NCI-H2081 (cell line): ENCODE measurements around the gene EVA1B.
A peak's percentile ranks its signal among the peaks of the same experiment; 100 is the strongest.

Experiments used
- DNase-seq, 2 experiments: peaks; one replicate each; lab custom pipeline; 2025; lab: John Stamatoyannopoulos, UW

EVA1B gene

DNA sequence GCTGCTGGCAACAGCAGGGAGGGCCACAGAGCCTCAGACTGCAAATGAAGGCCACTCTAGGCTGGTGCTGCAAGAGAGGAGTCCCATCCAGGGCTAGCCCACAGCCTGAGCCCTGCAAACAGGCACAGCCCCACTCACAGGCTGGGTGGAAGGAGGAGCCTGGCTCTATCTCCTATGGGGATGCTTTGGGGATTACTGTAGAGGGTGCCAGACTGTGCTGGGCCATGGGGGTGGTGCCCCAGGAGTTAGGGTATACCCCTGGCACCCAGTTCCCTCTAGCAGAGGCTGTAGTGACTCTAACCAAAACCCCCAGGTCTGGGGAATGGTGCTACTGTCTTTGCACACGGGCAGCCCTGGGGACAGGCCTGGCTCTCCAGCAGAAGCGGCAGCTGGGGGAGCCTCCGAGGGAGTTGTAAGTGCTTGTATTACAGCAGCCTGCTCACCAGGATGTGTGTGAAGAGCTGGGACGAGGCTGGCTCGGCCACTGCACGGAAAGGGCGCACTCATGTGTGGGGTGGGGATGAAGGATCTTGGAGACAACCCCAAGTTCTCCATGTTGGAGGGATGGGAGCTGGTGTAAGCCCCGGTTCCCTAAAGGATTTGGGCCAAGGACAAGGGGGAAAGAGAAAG, 23.4 kb upstream of the EVA1B start:
- no peak for DNase-seq

DNA sequence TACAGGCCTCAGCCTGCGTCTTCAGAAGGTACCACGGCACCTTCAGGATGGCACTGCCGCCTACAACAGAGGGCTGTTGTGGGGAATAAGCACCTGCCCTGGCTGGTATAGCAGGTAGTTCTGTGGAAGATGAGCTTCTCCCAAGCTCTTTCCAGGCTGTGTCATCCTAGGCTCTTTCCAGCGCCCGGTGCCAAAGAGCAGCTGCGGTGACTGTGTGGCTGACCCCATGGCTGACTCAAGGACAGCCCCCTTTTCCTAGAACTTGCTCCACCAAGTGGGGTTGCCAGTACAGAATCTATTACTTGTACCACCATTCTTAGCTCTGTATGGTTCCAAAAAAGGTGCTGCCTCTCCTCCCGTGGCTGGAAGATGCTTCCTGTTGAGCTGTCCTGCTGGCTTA, 21.9 kb upstream of the EVA1B start:
- DNase-seq, result no peak

DNA sequence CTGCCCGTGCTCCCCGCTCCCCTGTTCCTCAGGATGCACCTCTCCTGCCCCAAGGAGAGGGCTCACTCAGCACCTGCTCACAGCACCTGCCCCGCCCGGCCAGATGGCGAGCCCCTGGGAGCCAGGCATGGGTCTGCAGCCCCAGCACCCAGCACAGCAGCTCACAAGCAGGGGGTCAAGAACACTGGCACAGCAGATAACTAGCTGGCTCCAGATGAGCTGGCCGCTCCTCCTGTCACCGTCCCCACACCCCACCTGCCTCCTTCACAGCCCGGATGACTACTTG, 20.9 kb upstream of the EVA1B start:
- no peak for DNase-seq

DNA sequence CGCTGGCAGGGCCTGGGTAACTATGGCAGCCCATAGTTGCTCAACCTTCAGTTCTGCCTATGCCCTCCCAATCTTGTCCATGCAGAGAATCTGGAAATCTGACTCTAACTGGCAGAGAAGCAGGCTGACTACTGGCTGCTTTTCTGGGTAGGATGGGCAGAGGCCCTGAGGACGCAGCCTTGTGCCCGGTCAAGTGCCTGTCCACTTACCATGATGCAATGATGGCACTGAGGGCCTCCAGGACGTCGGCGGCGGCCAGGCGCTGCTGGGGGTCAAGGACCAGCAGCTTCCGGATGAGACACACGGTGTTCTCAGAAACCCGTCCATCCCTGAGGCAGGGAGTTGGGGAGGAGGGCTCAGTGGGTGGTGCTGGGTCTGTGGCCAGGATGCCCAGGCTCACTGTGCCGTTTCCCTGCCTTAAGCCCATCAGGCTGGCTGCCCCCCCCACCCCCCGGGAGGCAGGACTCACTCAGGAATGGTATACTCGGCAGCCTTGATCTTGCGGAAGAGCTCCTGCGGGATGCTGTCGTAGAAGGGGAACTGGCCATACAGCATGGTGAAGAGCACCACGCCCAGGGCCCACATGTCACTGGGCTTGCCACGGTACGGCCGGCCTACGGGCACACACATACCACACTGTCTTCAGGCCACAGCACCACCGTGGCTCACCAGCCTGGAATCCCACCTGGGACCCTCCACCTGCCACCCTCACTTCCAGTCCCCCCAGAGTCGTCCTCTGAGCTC, 20.4 kb upstream of the EVA1B start:
- no peak for DNase-seq

DNA sequence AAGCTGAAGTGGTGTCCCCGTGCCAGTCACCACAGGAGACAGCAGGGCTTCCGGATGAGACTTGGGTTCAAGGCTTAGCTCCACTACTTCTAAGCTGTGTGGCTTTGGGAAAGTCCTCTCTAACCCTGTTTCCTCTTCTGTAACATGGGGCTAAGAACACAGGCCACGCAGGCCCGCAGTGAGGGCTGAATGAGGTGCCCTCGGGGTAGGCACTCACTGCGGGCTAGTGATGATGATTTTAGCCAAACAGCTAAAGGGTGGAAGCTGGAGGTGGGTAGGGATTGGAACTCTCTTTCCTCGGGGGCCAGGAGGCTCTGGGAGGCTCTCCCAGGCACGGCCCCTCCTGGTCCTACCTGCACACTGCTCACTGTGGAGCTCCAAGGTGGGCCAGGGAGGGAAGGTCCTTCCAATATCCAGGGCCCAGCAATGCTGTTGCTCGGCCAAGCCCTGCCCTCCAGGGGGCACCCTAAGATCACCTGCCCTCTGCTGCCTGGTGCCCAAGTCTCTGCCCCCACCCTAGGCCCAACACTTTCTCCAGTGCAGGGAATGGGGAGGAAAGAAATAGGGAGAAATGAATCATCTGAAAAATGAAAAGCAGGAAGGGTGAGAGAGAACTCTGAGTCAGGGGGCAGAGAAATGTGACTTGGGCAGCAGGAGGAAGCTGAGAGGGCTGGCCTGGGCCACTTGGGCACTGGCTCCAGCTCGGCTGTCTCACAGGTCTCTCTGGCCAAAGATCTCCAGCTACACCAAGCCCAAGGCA, 19.2 kb upstream of the EVA1B start:
- peak in 1 of 2 experiments; percentile 17 for DNase-seq

DNA sequence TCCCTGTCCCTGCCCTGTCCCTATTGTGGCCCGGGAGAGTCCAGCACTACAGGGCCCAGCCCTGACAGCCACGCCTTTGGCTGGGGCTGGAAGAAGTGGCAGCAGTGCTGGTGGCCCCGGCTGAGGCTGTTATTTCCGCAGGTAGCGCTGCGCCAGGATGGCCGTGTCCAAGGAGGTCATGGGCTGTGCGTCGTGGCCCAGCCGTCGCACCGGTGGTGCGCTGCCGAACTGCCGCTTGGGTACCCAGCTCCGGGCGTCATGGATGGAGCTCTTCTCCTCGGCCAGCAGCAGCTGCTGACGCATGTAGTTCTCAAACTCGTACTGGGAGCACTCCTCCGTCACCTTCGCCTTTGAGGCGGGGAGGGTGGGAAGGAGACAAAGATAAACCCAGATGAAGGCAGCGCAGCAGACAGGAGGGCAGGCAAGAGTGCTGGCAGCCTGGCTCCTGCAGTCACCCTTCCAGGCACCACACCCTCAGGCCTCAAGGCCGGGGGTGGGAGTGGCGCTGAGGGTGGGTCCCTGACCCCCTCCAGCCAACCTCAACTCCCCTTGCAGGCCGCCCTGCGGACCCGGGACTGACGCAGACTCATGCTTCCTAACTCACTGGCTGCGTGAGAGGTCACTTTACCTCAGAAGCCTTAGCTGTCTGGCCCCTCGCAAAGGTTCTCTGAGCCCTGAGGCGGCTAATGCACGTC, 18.3 kb upstream of the EVA1B start:
- no peak for DNase-seq

DNA sequence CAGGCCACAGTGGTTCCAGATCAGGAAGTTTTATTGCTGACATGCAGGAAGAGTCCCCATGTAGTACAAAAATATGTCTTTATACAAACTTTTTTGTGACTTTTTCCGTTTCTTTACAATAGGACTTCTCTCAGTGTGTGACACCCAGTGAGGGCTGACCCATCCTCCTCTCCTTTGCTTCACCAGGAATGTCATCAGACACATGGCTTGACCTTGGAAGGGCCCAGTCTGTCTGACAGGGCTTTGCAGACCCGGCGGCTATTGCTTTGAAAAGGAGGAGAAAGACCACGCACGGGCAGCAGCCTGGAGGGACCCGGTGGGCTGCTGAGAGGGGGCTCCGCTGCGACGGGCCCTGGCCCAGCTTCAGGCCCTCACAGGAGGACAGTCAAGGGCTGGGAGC, 16.2 kb upstream of the EVA1B start:
- DNase-seq, result no peak

DNA sequence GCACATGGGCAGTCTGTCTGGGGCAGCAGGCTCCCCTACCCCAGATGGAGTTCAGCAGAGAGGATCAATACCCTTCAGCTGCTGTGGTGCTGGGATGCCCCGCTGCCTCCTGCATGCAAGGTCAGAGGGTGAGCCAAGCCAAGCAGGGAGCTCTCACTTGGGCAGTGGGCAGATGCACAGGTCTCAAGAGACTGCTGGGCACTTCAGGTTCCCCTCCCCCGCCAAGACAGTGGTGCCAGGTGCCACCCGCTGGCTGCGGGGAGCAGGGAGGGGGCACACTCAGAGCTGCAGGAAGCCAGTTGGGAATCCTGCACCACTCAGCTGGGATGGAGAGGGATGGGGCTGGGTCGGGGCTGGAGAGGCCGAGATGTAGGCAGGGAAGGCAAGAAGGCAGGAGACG, 15.8 kb upstream of the EVA1B start:
- DNase-seq, result no peak

DNA sequence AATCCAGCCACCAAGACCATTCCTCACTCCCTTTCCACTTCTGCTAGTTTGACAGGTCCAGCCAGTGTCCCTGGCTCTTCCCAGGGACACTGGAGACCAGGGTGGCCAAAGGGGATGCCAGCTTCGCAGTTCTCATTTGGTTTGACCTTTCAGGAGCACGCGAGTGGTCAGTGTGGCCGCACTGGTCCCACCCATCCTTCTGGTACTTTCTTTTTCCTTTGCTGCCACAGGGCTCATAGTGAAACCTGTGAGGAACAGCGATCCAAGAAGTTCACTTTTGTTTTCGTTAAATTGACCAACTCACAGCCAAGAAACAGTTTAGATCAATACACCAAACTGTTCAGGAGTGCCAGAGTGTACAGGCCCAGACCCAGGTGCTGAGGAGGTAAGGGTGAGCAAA, 14.4 kb upstream of the EVA1B start:
- DNase-seq, result no peak

DNA sequence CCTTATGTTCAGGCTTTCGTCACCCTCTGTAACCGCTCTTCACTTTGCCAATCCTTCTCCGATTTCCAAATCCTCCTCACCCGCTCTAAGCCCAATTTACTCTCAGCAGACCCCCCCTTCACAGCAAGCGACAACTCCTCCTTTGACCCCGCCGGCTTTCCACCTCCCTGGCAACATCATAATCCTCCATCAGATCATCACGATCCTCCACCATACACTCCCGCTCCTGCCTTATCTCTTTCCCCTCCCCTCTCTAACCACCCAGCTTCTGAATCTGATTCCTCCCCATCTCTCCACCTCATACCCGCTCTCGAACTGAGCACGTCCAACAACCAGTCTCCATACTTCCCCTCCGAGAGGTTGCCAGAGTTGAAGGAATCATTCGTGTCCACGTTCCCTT, 7.5 kb upstream of the EVA1B start:
- no peak for DNase-seq

DNA sequence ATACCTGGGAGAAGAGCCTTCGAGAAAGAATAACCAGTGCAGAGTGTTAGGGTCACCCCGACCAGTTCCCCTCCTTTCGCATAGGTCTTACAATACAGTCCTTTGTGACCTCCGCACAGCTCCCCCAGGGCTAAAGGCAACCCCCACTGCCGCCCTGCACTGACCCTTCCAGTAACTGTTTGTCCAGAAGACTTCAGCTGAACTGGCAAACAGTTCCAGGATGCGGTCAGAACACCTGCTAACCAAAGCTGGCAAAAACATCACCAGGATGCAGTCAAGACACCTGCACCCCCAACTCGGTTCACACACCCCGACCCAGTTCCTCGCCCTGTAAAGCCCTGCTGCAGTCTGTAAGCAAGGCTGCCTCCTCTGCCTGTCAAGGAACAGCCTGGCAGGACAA, 6.4 kb upstream of the EVA1B start:
- DNase-seq, result no peak

DNA sequence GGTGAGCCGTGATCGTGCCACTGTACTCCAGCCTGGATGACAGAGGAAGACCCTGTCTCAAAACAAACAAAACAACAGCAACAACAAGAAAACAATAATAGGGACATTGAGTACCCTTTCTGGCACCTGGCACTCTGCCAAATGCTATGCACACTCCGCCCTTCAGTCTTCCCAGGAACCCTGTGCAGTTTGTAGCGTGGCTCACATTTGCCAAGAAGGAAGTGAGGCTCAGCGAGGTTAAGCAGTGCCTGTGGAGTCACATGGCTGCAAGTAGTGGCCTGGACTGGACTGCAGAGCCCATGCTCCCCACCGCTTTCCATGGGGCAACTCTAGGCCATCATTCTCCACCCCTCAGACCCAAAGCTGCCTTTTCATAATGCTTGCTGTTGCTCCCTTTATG, 5.3 kb upstream of the EVA1B start:
- no peak for DNase-seq

DNA sequence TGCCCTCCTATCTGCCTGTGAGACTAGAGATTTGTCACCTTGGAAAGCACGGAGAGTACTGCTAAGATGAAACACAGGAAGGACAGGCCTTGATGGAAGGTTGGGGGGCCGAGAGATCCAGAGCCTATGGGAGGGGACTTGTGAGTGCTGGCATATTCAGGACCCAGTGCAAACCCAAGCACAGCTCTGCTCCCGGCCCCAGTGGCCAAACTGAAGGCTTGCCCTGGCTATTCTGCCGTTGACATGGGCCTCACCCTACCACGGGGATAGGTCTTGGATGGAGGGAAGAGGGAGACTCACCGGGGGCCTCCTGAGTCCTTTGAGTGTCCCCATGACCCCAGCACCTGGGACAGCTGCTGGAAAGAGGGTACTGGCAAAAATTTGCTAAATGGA, 4.6 kb upstream of the EVA1B start:
- DNase-seq, result no peak

DNA sequence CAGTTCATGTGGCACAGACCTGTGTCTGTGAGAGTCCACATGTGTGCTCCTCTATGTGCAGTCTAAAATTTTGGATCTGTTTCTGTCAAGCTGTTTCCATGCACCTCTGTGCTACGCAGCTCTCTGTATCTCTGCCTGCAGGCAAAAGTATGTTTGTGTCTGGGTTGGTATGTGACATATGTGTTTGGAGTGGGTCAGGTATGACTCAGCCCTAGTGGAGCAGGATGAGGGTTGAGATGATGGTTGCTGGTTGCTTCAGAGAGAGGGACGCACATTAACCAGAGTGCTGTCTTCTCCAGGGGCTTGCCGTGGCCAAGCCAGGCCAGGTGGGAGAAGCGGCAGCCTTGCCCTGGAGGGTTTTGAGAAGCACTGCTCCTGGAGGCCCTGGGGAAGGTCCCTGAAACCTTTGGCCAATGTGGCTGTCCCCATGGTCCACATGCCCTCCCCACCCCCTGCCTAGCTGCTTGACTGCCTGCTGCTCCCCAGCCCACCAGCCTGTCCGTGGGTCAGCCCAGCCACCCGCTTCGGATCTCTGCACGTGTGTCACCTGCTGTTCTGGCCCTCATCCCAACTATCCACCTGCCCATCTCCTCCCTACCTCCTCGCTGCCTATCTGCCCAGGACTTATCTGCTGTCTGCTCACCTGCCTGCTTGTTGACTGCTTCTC, 4.1 kb upstream of the EVA1B start:
- DNase-seq, result no peak

DNA sequence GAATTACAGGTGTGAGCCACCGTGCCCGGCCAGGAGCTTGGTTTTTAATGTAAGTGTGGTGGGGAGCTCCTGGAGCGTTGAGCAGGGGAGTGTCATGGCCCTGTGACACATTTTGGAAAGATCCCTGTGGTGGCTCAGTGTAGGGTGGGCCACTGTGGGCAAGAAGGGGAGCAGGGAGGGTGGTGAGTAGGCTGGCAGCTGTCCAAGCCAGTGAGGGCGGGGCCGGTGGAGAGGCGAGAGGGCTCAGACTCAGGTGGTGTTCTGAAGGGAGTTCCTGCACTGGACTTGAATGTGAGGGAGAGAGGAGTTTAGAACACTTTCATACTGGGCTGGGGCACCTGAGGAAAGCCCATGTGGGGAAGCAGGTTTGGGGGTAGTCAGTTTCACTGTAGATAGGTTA, 3.1 kb upstream of the EVA1B start:
- no peak for DNase-seq

DNA sequence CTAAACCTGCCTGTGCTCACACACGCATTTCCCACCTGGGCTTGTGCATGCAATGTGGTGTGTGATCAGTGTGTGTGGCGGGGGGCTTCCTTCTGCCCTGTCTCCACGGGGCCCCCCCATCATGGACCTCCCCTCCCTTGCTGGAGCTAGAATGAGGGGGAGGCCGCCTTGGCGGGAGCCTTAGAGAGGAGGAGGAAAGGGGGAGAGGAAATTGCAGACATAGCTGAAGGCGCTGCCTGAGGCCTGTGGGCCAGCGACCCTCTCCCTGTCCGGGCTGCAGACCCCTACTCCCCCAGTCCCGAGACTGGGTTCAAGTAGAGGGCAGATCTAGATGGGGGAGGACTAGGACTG, 883 bp upstream of the EVA1B start:
- no peak for DNase-seq

DNA sequence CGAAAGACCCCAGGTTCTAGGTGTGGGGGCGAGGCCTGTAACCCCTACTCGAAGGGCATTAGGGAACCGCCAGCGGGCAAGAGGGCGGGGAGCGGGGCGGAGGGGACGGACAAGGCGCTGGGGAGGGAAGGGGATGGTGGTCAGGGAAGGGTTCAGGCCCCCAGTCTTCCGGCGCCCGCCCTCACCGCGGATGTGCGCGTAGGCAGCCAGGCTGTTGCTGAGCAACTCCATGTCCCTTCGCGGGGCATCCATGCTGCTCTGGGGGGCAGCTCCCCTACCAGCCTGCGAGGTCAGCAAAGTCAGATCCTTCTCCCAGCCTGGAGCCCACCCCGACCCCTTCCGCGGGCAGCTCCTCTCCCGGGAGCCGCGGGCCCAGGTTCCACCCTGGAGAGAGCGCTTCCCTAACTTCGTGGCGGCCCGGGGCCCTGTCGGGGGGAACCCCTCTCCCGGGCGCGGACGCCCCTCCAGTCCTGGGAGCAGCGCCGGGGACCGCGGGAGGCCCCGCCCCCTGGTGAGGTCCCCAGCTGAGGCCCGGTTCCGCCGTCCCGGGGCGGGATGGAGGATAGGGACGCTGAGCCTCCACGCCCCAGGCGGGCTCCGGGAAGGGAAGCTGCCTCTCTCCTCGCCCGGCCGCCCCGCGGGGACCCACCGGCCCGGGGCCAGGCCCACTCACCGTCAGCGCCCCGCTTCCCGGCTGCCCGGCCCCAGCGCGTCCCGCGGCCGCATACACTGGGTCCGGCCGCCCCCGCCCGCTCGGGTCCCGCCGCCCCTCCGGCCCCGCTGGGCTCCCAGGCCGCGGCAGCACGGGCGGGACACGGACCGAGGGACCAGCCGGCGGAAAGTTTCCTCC, 434 bp downstream of the EVA1B start:
- DNase-seq, result no peak

DNA sequence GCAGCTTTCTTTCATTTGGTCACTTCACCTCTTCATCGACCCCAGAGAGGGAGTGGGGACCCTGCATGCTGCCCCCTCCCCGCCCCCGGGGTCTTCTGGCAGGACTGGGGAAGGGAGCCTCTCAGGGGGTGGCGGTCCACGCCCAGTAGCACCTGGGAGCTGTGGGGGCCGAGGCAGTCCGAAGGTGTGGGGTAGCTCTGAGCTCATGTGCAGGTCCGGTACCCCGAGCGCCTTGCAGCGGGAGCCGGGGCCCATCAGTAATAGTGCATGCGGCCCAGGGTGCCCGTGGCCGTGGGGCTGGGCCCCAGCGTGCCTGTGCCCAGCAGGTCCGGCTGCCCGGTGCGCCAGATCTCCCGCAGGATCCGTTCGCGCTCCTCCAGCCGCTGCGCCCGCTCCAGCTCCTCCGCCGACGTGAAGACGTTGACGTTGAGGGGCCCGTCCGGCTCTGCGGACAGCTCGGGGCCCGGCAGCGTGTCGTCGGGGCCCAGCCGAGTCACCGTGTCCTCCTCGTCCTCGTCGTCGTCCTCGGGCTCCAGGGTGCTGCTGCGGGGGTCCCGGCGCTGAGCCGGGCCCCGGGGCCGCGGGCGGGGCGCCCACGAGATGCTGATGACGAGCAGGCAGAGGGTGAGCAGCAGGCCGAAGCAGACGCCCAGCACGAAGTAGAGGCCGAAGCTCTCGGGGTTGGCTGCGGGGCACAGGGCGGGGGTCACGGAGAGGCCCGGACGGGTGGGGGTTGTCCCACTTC, 1.2 kb downstream of the EVA1B start:
- DNase-seq, result no peak

DNA sequence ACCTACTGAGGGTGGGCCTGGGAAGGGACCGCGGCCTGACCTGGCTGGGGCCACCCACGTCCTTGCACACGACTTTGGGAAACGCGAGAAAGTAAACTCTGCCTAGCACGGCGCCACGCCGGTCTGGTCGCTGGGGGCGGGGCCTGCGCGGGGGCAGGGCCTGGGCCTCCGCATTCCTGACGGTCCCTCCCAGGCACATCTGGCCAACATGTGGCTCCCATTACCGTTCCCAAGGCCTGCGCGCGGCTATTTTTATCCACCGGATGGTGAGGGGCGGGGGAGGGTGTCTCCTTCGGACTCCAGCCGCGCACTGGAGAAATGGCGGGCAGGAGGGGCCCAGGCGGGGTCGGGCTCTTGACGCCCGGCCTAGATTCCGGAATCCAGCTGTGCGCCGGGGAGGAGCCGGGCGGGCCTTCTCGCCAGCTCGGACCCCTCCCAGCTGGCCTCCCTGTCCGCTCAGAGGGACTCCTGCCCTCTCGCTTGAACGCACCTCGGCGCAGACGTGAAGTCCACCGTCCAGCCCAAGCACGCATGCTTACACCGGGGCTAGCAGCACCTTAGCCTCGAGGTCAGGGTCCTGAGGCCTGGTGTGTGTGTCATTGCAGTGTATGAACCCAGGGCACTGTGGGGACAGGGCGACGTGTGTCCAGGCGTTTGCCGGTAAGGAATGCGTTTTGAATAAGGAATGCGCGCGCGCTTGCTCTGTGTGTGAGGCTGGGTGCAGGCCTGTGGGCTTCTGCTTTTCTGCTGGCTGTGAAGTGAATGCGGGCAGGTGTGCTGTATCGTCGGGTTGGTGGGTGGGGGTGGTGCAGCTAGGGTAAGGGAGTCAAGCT, 2.1 kb downstream of the EVA1B start:
- DNase-seq, result no peak

DNA sequence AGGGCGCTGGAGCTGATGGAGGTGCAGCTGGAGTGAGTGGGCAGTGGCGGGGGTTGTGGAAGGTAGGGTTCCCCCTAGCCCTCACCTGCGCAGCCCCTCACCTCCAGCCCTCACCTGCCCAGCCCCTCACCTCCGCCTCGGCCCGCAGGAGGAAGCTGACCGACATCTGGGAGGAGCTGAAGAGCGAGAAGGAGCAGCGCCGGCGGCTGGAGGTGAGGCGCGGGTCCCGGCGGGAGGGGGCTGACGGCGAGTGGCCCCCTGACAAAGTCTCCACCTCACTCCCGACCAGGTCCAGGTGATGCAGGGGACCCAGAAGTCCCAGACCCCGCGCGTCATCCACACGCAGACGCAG, 2.7 kb downstream of the EVA1B start:
- no peak for DNase-seq
